22Rv1 (cell line): Measurements from ENCODE around the gene SYTL3.

Source experiments
- ZFX ChIP-seq: fragments of 450-650 bp; IDR thresholded peaks from 2 replicates; pipeline ENCODE4 v1.6.1; 2017; ENCODE audit warnings: antibody characterized with exemption, borderline replicate concordance
- TF ChIP-seq, protein P1 (sequence below): fragments of 450-650 bp; IDR thresholded peaks from 2 replicates; pipeline ENCODE4 v1.5.1; 2017; ENCODE audit warnings: mild to moderate bottlenecking

GRCh38 chr6:158603261-158604047, 46.4 kb upstream of the SYTL3 start:
- TF ChIP-seq, protein P1, sequence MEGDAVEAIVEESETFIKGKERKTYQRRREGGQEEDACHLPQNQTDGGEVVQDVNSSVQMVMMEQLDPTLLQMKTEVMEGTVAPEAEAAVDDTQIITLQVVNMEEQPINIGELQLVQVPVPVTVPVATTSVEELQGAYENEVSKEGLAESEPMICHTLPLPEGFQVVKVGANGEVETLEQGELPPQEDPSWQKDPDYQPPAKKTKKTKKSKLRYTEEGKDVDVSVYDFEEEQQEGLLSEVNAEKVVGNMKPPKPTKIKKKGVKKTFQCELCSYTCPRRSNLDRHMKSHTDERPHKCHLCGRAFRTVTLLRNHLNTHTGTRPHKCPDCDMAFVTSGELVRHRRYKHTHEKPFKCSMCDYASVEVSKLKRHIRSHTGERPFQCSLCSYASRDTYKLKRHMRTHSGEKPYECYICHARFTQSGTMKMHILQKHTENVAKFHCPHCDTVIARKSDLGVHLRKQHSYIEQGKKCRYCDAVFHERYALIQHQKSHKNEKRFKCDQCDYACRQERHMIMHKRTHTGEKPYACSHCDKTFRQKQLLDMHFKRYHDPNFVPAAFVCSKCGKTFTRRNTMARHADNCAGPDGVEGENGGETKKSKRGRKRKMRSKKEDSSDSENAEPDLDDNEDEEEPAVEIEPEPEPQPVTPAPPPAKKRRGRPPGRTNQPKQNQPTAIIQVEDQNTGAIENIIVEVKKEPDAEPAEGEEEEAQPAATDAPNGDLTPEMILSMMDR, result no peak
- TF ChIP-seq ZFX, result no peak
